Calu3 (cell line): Measurements from ENCODE around the gene PDE4A. TPM values are rescaled to one million over a fixed set of nuclear protein-coding genes. Genes with fewer than 3 reads are reported as not detected.

ENCODE experiments used
- BruUV-seq: library from RNA; stranded (reverse); fragments of 400-500 nt; replicated peaks from 2 replicates; lab custom pipeline; 2021; lab: Mats Ljungman, UMichigan
- CTCF ChIA-PET: fragments of 300-600 bp; sonication (Branson Sonifier 250); formaldehyde crosslinking; loops from one replicate; lab custom pipeline; 2022; ENCODE audit warnings: antibody characterized with exemption; lab: Charles Lee
- DNase-seq: peaks from one replicate; pipeline ENCODE4 v3.0.0; 2022
- H3K27ac Mint-ChIP-seq: one replicate; pipeline ENCODE4 v1.8.0; 2022; ENCODE audit warnings: mixed read lengths; ENCODE audit not compliant: unreplicated experiment
- H3K27me3 Mint-ChIP-seq: one replicate; pipeline ENCODE4 v1.8.0; 2022; ENCODE audit warnings: mixed read lengths; ENCODE audit not compliant: unreplicated experiment
- H3K36me3 Mint-ChIP-seq: one replicate; pipeline ENCODE4 v1.8.0; 2022; ENCODE audit warnings: mild to moderate bottlenecking, moderate library complexity, mixed read lengths; ENCODE audit not compliant: insufficient read depth, unreplicated experiment
- H3K4me1 Mint-ChIP-seq: one replicate; pipeline ENCODE4 v1.8.0; 2022; ENCODE audit warnings: mild to moderate bottlenecking, low read depth, mixed read lengths; ENCODE audit not compliant: unreplicated experiment
- H3K4me3 Mint-ChIP-seq: one replicate; pipeline ENCODE4 v1.8.0; 2022; ENCODE audit warnings: mild to moderate bottlenecking, low read depth, moderate library complexity, mixed read lengths; ENCODE audit not compliant: unreplicated experiment
- H3K9me3 Mint-ChIP-seq: one replicate; pipeline ENCODE4 v1.8.0; 2022; ENCODE audit warnings: low read depth, mixed read lengths; ENCODE audit not compliant: unreplicated experiment
- intact Hi-C: fragments of 100-400 bp; cut with micrococcal nuclease; formaldehyde crosslinking; loops from one replicate; pipeline ENCODE4 v1.10.0; 2022; ENCODE audit not compliant: unreplicated experiment
- total RNA-seq: library from RNA; stranded (reverse); gene quantifications from 2 replicates; pipeline ENCODE4 v1.2.3, GENCODE V29; 2022
- TF ChIP-seq, protein P1 (sequence below): fragments of 200-600 bp; IDR thresholded peaks from one replicate; pipeline ENCODE4 v1.8.0; 2022; ENCODE audit warnings: antibody characterized with exemption; ENCODE audit not compliant: unreplicated experiment

PDE4A gene
- total RNA-seq, 1 experiment from 2014 or later: 2.8 TPM

DNA sequence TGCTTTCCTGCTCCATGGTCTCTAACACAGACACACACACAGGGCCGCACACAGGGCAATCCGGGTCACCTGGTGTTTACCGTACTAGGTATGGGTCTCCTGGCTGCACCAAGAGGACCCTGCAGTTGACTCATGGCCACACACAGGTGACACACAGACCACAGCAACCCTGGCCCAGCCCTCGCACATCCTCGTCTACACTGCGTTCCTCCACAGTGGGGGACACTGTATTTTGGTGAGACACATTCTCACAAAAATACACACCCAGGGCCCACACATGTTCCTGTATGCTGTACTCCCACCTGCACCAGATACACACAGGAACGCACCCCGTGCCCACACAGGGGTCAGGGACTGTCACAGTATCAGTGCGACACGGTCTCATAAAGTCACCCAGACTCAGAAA lies 12.8 kb downstream of the PDE4A start:
- DNase-seq: no peak
- TF ChIP-seq, protein P1, sequence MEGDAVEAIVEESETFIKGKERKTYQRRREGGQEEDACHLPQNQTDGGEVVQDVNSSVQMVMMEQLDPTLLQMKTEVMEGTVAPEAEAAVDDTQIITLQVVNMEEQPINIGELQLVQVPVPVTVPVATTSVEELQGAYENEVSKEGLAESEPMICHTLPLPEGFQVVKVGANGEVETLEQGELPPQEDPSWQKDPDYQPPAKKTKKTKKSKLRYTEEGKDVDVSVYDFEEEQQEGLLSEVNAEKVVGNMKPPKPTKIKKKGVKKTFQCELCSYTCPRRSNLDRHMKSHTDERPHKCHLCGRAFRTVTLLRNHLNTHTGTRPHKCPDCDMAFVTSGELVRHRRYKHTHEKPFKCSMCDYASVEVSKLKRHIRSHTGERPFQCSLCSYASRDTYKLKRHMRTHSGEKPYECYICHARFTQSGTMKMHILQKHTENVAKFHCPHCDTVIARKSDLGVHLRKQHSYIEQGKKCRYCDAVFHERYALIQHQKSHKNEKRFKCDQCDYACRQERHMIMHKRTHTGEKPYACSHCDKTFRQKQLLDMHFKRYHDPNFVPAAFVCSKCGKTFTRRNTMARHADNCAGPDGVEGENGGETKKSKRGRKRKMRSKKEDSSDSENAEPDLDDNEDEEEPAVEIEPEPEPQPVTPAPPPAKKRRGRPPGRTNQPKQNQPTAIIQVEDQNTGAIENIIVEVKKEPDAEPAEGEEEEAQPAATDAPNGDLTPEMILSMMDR: no peak
- intact Hi-C loops: no loop called here
- Mint-ChIP-seq H3K9me3 (no peaks in the 10 kb centered on the region), H3K36me3 (peaks cover 9% of the 10 kb centered on the region), H3K27me3 (peaks cover 42% of the 10 kb centered on the region), H3K4me1 (no peaks in the 10 kb centered on the region), H3K27ac (no peak overlapping the region), H3K4me3 (no peak overlapping the region)
- CTCF ChIA-PET: interaction anchor here (0.6 kb wide), 1 partner anchor 29 kb away, joined by 3 read pairs; no protein-coding TSS in a partner anchor
- BruUV-seq: no TSS peak

DNA sequence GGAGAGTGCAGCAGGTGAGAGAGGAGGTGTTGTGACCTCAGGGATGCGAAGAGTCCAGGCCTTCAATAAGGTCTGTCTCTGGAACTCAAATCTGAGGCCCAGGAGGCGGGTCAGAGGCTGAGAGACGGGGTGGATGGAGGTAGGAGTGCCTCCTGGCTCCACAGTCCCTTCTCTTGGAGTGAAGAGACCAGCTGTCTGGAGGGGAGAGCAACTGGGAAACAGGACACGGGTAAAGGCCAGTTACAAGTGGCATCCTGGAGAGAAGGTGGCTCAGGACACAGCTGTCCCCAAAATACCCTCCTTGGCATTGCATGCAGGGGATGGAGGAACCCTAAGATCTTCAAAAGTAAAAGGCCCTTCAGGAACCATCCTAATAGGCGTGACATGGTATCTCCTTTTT lies 19.2 kb downstream of the PDE4A start:
- H3K27ac Mint-ChIP-seq: no peak overlapping the region

DNA sequence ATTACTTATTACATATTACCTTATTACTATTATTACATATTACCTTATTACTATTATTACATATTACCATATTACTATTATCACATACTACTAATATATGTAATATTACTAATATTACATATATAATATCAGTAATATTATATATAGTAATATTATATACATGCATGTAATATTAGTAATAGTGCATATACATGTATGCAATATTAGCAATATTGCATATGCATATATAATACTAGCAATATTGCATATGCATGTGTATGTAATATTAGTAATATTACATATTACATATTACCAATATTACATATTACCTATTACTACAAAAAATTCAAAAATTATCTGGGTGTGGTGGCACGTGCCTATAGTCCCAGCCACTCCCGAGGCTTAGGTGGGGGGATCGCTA lies 22.4 kb downstream of the PDE4A start:
- no peak for DNase-seq
- TF ChIP-seq, protein P1: no peak
- intact Hi-C loops: no loop called here
- BruUV-seq: no TSS peak
- H3K9me3 Mint-ChIP-seq: no peaks in the 10 kb centered on the region
- no peak overlapping the region for H3K4me3 Mint-ChIP-seq
- H3K27me3 Mint-ChIP-seq: no peaks in the 10 kb centered on the region
- CTCF ChIA-PET: no interaction called here
- H3K36me3 Mint-ChIP-seq: no peaks in the 10 kb centered on the region
- H3K4me1 Mint-ChIP-seq: no peaks in the 10 kb centered on the region
- H3K27ac Mint-ChIP-seq: no peak overlapping the region

More for the DNA sequence above, 19.2 kb downstream of the PDE4A start:
- CTCF ChIA-PET: no interaction called here
- Mint-ChIP-seq H3K27me3 (no peaks in the 10 kb centered on the region), H3K4me1 (no peaks in the 10 kb centered on the region), H3K4me3 (no peak overlapping the region), H3K36me3 (no peaks in the 10 kb centered on the region), H3K9me3 (no peaks in the 10 kb centered on the region)
- BruUV-seq: no TSS peak
- TF ChIP-seq, protein P1: no peak
- intact Hi-C loops: no loop called here
- DNase-seq: no peak

DNA sequence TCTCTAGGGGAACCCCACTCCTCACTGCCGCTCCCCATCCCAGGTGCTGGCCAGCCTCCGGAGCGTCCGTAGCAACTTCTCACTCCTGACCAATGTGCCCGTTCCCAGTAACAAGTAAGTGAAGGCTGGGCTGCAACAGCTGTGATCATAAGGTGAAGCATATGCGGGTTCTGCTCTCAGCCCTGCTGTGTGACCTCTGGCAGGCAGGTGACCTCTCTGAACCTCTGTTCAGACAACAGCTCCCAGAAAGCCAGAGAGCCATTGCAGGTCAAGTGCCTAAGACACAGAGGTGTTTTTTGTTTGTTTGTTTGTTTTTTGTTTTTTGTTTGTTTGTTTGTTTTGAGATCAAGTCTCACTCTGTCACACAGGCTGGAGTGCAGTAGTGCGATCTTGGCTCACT lies 28.7 kb downstream of the PDE4A start:
- H3K27ac Mint-ChIP-seq: no peak overlapping the region
- H3K4me1 Mint-ChIP-seq: no peaks in the 10 kb centered on the region
- BruUV-seq: no TSS peak
- intact Hi-C loops: no loop called here
- TF ChIP-seq, protein P1: no peak
- H3K36me3 Mint-ChIP-seq: no peaks in the 10 kb centered on the region
- no peak for DNase-seq
- H3K9me3 Mint-ChIP-seq: no peaks in the 10 kb centered on the region
- CTCF ChIA-PET: no interaction called here
- H3K27me3 Mint-ChIP-seq: no peaks in the 10 kb centered on the region
- H3K4me3 Mint-ChIP-seq: no peak overlapping the region
